Prostate gland (tissue), 2 donors: Measurements from ENCODE around the gene TMEM131.

Source experiments
- POLR2A ChIP-seq: fragments of 450-650 bp; IDR thresholded peaks from one replicate; pipeline ENCODE4 v1.6.1; 2016; ENCODE audit warnings: antibody characterized with exemption, mild to moderate bottlenecking
- TF ChIP-seq, protein P1 (sequence below), 4 experiments: fragments of 200-600 bp in 2 of 4; fragments of 450-650 bp in 2 of 4; sonication (generic) in 2 of 4; IDR thresholded peaks; 1 replicate in 3 of 4; 2 replicates in 1 of 4; pipeline ENCODE4 v1.5.1; 2016 to 2019; ENCODE audit warnings: antibody characterized with exemption in 4 of 4, mild to moderate bottlenecking in 2 of 4, moderate library complexity in 2 of 4

DNA sequence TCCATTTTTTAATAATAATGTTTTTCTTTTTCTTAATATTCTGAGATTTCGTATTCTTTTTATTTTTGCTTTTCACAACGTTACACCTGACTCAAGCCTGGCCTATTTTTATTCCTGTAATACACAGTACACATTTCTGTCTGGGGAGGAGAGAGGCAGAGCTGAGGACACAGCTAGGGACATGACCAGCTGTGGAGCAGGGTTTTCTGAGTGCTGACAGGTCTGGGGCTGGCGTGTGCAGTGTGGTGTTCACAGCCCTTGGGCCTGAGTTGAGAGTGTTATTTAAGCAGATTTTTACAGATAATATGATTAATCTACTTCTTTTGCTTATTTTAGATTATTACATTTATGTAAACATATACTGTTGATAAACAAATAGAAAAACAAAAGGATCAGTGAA, 226.4 kb downstream of the TMEM131 start:
- TF ChIP-seq, protein P1, sequence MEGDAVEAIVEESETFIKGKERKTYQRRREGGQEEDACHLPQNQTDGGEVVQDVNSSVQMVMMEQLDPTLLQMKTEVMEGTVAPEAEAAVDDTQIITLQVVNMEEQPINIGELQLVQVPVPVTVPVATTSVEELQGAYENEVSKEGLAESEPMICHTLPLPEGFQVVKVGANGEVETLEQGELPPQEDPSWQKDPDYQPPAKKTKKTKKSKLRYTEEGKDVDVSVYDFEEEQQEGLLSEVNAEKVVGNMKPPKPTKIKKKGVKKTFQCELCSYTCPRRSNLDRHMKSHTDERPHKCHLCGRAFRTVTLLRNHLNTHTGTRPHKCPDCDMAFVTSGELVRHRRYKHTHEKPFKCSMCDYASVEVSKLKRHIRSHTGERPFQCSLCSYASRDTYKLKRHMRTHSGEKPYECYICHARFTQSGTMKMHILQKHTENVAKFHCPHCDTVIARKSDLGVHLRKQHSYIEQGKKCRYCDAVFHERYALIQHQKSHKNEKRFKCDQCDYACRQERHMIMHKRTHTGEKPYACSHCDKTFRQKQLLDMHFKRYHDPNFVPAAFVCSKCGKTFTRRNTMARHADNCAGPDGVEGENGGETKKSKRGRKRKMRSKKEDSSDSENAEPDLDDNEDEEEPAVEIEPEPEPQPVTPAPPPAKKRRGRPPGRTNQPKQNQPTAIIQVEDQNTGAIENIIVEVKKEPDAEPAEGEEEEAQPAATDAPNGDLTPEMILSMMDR (IDR thresholded peaks at IDR 0.05): no peak
- no peak for TF ChIP-seq POLR2A
